ENCODE results near the gene ARNT2.

The ARNT2 gene

DNA sequence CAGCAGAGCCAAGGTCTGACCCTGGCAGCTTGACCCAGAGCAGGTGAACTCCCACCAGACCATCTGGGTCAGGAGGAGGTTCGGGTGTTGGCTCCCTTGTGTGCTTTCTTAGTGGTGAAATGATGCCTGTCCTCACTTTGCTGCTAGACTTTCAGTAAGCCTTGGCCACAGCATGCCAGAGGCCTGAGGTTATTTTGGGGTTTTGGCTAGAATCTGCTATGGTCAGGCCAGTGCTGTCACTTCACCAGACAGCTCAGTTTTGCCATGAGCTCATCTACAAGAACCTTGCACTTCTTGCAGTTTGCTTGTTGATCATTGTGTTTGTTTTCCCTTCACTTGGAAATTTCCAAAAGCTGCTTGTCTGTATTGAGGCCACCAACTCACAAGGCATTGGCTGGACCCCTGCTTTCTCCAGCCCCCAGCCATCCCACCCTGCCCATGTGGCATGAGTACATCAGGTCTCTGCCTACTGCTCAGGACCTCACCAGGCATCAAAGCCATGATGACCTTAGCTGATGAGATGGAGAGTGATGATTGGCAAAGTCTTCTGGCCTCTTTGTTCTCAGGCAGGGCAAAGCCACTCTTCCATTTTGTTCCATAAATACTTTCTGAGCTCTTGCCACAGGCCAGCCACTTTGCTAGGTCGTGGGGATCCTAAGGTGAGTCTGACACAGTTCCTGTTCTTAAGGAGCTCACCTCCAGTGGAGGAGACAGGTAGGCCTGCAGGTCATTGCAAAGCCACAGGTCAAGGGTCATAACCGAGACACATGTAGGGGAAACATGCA is 122.6 kb downstream of the ARNT2 start:
- no peak for DNase-seq

DNA sequence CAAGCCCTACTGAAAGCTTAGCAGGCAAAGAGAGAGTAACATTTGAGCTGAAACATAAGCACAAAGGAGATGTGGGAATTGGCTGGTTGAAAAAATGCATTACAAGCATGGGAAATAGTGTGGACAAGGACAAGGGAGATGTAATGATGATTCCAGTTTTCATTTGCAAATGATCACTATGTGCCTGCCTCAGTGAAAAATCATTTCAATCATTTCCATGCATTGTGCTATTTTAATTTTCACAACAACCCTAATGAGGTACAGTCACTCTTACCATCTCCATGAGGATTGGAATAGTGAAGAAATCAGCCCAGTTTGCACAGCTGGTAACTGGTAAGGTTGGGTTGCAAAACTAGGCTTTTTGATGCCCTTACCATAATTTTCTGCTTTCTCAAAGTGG is 123.2 kb downstream of the ARNT2 start:
- no peak for DNase-seq

DNA sequence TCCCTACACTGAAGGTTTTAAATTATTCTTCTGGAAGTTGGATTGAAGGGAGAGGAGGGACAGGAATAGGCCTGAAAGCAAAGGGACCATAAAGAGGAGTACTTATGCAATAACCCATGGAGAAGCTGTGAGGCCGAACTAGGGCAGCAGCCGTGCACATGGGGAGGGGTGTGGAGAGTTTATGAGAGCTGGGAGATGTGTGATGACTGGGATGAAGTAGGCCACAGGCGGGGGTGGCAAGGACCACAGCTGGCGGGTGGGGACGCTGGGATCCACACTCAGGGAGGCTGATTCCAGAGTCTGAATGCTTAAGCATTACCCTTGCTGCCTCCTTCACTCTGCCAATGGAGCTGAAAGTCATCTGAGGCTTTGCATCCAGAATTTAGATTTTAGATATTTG is 123.8 kb downstream of the ARNT2 start:
- no peak for DNase-seq

DNA sequence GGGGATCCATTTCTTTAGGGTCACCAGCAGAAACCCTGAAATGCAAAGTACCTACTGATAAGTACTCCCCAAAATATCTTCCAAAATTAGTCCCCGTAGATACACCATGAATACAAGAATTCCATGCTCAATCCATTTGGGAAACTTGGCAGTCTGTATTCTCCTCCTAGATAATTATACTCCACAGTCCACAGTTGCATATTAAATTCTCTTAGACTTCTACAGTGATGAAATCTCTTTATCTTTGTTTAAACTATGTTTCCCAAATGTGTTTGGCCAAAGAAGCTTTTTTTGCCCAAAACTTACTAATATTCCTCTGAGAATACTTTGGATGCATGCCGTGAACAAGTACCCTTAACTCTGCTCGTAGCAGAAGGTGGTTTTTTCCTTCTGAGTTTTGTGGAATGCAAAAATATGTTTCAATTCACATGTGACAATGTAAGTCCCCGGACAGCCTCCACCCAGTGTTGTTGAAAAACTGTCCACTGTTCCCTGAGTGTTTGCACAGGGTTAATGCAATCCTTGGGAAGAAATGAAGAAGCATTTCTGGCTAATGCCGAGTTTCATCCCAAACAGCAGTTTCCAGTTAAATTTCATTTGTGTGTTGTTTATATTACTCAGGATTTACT is 126.7 kb downstream of the ARNT2 start:
- no peak for DNase-seq

DNA sequence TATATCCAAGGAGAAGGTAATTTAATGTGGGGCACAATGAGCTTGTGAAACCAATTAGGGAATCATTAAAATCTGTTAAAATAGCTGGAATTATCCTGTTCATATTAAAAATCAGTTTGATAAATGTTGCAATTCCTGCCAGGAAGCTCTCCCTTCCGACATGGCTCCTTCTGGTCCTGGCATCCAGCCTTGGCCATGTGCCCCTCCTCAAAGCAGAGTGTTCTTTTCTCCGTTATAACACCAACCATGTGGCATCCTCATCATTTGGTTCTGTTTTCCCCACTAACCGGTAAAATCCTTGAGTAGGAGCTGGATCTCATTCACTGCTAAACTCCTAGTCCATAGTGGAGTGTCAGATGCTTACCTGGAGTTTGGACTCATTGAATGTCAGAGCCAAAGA is 127.2 kb downstream of the ARNT2 start:
- DNase-seq: no peak

DNA sequence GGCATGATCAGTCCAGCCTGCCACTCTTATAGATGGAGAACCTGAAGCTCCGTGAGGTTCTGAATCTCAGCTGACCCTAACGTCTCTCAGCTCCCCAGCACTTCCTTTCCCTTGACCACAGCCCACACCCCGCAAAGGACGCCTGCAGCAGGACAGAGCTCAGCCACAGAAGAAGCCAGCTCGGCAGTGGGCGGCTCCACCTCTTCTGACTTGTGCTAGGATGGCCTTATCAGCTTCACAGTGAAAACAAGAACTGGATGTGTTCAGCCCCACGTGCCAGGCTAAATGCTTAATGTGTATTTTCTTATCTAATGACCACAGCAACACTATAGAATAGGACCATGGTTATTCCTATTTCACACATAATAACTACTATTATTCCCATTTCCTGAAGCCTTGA is 127.6 kb downstream of the ARNT2 start:
- DNase-seq: no peak

DNA sequence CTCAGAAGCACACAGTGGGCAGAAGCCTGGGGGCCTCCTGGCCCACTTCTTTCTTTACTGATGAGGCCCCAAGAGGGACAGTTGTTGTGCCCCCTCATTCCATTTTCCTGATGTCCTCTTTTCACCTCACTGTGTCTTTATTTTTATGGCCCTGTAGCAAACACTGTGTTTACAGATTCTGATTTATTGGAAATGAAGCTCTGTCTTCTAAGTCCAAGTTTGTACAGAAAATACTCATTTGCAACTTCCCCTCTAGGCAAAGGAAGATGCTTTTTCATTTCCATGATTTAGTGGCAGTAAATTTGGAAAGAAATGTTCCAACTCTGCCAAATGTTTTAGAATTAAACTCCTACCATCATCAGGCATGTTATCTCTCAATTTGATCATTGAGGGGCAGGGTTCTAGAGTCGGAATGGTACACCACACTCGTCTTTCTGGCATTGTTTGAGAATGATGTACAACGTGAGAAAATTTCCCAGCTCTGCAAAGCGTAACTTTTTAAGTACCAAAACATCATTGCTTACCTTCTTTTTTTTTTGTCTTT is 129.7 kb downstream of the ARNT2 start:
- DNase-seq: no peak

DNA sequence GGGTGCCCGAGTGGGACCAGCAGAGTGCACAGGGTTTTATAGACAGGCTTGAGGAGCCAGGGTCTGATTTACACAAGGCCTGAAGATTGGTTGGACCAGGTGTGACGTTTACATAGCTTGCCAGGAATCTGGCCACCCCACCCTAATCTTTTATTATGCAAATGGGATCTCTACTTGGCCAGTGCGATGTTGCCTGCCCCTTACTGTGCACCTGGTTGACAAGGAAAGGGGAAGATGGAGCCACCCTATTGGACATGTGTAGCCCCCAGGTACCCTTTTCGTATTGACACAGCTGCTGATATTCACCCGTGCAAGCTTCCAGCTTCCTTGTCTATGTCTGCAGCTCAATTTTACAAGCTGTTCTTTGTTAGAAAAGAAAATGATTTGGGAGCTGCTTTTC is 132.0 kb downstream of the ARNT2 start:
- DNase-seq: peak; percentile 20

DNA sequence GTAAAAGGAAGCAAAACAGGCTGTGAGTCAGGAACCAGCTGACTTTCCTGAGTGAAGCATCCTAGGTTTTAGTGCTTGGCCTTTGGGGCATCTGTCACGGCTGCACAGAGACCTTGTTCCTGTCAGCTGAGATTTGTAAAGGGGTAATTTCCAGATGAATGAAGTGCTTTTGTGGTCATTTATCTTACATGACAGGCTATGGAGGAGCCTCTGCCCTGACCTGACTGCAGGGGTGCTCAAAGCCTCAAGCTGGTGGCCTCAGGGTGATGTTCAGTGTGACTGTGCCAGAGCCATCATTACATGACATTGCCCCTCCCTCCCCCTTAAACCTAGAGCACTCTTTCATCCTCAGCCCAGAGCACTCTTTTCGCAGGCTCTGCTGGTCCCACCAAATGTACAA is 132.5 kb downstream of the ARNT2 start:
- no peak for DNase-seq

DNA sequence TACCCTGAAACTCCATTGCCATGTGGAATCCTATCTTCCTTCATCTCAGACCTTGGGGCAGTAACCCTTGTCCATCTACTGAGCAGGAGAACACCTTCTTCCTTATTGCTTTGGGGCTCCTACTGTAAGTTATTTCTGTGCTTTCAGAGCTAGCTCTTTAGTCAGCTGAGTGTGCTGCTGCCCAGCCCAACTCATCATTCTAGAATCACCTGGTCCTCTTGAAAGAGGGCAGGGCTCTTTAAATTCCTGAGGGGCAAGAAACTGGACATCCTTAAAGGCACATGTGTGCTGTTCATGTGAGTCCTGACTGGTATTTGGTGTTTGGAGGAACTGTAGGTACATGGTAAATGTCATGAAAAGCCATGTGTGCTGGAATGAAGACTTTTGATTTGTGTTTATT is 140.9 kb downstream of the ARNT2 start:
- DNase-seq: no peak

DNA sequence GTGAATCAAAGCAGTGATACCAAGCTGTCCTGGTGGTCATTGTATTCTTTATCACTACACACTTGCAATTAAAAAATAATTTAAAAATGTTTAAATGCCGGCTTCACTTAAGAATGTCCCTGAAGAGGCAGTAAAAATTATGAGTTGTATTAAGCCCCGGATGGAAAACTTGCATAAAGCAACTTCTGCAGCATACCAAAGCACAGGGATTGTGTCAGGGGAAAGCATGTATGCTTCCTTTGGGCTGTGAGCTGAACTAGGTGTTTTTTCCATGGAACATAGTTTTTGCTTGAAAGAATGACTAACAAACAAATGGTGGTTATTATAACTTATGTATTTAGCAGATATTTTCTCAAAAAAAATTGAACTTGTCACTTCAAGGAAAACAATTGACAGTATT is 143.1 kb downstream of the ARNT2 start:
- no peak for DNase-seq

DNA sequence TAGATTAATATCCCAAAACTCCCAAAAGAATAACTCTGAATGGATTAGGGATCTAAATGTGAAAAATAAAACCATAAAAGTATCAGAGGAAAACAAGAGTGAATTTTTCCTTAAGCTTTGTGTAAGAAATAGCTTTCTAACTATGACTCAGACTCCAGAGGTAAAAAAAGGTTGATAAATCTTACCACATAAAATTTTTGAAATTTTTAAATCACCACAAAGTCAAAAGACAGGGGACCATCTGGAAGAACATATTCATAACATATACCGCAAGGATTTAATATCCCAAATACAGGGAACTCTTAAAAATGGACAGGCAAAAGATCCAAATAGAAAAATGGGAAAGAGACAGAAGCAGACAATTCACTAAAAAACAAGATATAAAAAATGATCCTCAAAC is 145.0 kb downstream of the ARNT2 start:
- no peak for DNase-seq

DNA sequence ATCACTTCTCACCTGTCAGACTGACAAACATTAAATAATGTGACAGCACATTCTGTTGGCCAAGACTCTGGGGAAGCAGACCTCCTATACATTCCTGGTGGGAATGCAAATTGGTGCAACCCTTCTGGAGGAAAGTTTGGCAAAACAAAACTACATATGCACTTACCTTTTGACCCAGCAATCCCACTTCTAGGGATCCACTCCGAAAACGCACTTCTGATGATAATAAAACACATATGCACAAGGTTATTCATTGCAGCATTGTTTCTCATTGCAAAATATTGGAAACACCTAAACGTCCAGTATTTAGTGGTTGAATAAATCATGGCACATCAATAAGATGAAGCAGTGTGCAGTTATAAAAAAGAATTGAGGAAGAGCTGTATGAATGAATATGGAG is 145.5 kb downstream of the ARNT2 start:
- no peak for DNase-seq

DNA sequence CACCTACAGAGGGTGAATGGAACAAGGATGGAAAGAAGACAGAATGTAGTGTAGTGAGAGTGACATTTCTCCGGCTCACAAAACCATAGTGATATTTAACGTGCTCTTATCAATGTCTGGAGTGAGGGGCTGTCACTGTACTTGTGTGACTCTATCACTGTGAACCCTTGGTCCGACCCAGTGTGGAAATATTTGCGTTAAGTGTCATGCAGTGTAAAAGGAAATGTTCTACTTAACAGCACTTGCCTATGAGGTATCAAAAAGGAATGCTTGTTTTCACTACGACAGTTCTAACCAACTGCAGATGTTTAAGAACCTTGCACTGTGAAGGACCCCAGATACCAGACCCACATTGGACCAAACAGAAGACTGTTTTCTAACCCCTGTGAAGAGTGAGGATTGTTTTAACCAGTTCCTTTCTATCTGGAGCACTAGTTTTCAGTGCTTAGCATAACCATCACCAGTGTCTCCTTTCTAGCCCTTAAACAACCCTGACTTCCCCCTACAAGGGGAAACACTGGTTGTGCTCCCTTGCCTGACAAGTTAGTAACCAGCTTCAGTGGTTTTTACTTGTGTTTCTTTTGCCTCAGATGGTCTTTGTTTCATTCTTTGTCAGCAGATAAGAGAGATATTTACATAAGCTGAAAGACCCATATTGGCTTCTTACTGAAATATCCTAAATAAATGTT is 146.2 kb downstream of the ARNT2 start:
- DNase-seq: no peak

DNA sequence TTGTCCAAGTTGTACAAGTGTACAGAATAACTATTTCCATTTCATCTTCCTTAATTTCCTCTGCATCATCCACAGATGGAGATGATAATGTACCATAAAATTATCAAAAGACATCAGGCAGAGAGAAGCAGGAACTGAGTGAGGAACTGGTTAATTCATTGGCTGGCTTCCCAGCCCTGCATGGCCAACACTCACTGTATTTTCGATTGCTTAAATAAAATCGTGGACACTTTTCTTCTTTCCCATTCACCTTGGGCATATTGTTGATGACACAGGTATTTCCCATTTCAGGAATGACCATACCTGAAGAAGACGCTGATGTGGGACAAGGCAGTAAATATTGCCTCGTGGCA is 146.7 kb downstream of the ARNT2 start:
- no peak for DNase-seq

DNA sequence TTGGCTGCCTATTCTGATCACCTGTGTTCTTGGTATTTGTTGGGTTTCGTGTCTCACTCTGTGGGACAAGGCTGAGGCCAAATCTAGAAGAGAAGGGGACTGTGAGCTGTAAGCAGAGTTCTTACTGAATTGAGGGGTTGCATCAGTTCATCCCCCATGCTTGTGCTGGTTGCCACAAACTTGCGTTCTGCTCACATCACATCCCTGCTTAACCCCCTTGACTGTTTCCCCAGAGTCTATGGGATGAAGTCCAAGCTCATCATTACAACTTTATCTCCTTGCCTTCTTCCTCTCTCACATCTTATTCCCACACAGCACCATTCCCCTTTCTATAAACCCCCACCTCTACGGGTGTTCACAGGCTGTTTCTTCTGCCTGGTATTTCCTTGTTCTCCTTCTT is 147.2 kb downstream of the ARNT2 start:
- DNase-seq: no peak

DNA sequence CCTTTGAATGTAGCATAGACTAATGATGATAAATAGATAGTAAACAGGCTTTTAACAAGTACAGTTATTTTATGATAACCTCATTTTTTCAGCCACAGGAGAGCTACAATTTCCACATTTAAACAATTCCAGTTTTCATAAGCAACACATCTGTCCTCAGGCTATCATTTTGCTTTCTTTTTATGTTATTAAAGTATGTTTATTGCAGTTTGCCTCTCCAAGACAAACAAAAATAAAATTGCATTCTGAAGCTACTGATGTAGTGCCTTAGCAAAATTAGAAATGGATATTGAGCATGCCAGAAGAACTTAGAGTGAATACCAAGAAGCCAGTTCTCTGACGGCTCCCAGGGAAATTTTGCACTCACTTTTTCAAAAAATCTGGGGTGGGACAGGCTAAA is 150.4 kb downstream of the ARNT2 start:
- no peak for DNase-seq

DNA sequence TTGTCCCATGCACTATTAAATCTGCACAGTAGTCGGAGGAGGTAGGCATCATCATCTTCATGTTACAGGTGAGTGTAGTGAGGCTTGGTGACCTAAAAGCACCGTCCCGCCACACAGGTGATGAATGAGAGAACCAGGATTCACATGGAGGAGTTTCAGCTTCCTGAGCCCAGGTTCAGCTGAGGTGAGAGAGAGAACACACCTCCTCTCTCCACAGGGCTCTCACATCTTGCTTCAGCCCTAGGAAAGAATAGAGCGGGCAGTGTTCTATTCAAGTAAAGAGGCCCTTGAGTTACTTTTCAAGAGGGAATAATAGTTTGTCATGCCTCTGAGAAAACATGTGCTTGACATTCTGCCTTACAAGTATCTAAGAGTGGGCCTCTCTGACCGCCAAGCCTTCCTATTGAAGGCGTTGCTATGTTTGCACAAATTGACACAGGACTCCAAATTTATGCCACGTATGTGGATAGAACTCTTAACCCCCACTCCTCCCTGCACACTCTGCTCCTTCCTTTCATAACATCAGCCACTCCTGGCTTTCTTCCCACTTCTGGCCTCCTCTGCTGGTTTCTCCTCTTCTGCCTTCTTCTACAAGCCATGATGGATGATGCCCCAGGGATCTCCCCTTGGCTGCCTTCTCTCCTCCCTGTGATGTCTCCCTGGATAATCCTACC is 152.6 kb downstream of the ARNT2 start:
- no peak for DNase-seq

DNA sequence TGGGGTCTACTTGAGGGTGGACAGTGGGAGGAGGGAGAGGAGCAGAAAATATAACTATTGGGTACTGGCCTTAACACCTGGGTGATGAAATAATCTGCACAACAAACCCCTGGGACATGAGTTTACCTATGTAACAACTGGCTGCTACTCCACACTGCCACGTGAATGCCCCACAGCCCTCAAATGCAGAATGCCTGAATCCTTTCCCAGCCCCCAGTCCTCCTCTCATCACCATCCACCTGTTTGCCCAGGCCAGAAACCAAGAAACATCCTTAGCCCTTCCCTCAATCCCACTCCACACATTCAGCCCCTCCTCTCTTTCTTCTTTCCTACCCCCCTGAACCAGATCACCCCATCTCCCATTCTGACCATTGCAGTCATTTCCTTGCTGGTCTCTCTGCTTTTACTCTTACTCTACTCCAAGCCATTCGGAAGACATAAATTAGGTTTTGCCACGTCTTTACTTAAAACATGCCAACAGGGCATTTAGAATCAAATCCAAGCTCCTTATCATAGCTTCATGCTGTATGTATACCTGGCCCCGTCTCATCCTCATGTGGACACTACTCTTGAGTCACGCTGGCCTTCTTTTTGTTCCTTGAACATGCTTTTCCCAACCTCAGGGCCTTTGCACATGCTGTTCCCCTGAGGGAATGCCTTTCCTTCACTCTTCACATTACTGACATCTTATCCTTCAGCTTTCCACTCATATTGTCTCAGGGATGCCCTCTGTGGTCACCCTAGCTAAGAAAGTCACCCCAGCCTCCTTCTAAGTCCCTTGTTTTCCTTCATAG is 153.5 kb downstream of the ARNT2 start:
- no peak for DNase-seq

DNA sequence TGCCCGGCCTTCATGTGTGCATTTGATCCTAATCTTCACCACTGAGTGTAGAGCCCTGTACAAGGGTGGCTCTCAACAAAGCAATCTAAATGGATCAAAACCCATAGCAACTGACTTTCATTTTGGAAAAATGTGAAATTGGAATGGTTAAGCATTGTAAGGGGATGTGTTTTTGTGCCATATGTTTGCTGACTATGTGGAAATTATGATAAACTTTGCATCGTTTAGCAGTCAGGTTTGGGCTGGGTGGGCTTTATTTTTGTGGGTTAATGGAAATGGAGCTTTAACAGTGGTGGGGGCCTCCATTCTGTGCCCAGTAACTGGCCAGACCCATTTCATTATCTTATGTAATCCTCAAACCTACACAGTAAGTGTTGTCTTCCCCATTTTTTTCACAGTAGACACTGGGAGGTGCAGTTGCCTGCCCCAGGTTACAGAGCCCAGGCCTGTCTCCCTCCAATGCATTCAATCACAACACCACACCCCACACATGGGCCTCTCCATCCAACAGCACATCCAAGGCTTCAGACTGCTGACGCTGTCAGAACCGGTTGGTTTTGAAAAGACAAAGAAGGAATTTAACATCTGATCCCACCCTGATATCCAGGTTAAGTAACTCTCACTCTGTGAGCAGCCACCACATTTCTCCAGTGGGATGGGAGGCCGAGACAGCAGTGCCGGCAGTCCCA is 154.6 kb downstream of the ARNT2 start:
- no peak for DNase-seq

DNA sequence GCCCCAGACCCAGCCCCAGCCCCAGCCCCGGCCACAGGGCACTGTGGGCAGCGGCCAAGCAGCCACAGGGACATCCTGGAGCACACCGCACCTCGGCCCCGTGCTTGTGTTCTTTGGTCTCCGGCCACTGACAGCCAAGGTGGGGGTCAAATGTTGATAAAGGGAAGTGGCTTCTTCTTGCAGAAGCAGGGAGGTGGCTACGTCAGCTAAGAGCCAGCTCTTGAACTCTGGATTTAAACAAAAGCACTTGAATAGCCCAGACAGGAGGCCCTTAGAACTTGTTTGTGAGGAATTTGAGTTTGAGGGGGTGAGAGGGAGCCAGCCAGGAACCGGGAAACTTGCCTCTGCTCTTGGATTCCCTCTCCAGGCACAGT is 155.1 kb downstream of the ARNT2 start:
- no peak for DNase-seq

DNA sequence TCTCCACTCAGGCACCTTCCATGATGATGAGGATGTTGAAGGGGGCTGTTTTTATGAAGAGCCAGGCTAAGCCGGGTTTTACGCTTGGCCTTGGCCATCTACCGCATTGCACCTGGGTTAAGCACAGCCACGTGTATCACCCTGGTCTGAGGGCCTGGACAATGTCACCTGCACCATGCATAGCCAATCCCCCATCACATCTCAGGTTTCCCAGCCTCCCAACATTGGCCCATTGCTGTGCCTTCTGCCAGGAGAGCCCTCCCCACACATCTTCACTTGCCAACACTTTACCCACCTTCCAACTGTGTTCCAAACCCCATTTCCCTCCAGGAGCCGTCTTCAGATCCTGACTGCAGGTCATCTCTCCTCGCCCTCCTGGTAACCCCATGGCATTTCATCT is 155.6 kb downstream of the ARNT2 start:
- DNase-seq: no peak
